AG04450 (cell line): ENCODE data around the gene CHMP2A. TPM values are rescaled to one million over a fixed set of nuclear protein-coding genes. Genes with fewer than 3 reads are reported as not detected.

Experiments
- CTCF ChIA-PET: fragments of 300-600, 350-600 bp; formaldehyde crosslinking; extraction: SDS; loops from one replicate; lab custom pipeline; 2022; ENCODE audit warnings: antibody characterized with exemption, inconsistent platforms; lab: Charles Lee
- POLR2A ChIA-PET: fragments of 350-600 bp; formaldehyde crosslinking; extraction: SDS; loops from one replicate; lab custom pipeline; 2021; ENCODE audit warnings: antibody characterized with exemption, inconsistent platforms; lab: Yijun Ruan, JAX
- DNase-seq: peaks from one replicate; pipeline ENCODE4 v3.0.0-alpha.2; 2011; ENCODE audit warnings: low read depth, low spot score
- H3K27ac ChIP-seq: one replicate; pipeline ENCODE4 v1.5.1; 2012; ENCODE audit warnings: low read depth, low read length, control low read depth
- H3K27me3 ChIP-seq: one replicate; pipeline ENCODE4 v1.6.0; 2012; ENCODE audit warnings: low read length; ENCODE audit not compliant: control insufficient read depth, insufficient read depth
- H3K4me3 ChIP-seq: 2 replicates; pipeline ENCODE4 v1.5.1; 2011; ENCODE audit warnings: mild to moderate bottlenecking, low read depth, low read length, control low read depth
- H3K9me3 ChIP-seq: 2 replicates; pipeline ENCODE4 v1.5.1; 2012; ENCODE audit warnings: low read length; ENCODE audit not compliant: control insufficient read depth, insufficient read depth
- polyA plus RNA-seq: library from polyadenylated mRNA; depleted of rRNA; stranded (reverse); fragments of >200 nt; gene quantifications from 2 replicates; pipeline ENCODE4 v1.2.3, GENCODE V29; 2011
- TF ChIP-seq, protein P1 (sequence below): IDR thresholded peaks from 2 replicates; pipeline ENCODE4 v1.5.1; 2011; ENCODE audit warnings: low read depth, low read length, control low read depth, inconsistent platforms

CHMP2A gene
- polyA plus RNA-seq, 1 experiment: 173 TPM

DNA sequence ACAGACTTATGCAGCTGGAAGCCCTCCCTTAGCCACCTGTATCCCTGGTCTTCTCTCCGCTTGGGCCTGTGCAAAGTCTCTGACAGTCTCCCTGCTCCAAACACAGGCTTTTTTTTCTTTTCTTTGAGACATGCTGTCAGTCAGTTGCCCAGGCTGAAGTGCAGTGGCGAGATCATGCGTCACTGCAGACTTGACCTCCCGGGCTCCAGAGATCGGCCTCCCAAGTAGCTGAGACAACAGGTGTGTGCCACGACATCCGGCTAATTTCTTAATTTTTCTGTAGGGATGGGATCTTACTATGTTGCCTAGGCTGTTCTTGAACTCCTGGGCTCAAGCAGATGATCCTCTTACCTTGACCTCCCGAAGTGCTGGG is 16.7 kb upstream of the CHMP2A start:
- no peak overlapping the region for H3K27ac ChIP-seq
- H3K4me3 ChIP-seq: no peak overlapping the region
- TF ChIP-seq, protein P1, sequence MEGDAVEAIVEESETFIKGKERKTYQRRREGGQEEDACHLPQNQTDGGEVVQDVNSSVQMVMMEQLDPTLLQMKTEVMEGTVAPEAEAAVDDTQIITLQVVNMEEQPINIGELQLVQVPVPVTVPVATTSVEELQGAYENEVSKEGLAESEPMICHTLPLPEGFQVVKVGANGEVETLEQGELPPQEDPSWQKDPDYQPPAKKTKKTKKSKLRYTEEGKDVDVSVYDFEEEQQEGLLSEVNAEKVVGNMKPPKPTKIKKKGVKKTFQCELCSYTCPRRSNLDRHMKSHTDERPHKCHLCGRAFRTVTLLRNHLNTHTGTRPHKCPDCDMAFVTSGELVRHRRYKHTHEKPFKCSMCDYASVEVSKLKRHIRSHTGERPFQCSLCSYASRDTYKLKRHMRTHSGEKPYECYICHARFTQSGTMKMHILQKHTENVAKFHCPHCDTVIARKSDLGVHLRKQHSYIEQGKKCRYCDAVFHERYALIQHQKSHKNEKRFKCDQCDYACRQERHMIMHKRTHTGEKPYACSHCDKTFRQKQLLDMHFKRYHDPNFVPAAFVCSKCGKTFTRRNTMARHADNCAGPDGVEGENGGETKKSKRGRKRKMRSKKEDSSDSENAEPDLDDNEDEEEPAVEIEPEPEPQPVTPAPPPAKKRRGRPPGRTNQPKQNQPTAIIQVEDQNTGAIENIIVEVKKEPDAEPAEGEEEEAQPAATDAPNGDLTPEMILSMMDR: no peak
- ChIA-PET POLR2A (interaction anchor here (0.6 to 2.4 kb wide), 4 partner anchors 9 to 970 kb away, joined by 3 to 12 read pairs (median 3); partner anchors contain the start of genes UBE2M and ZBTB45), CTCF (interaction anchor here (0.7 kb wide), 1 partner anchor 27 kb away, joined by 3 read pairs; no protein-coding TSS in a partner anchor)
- DNase-seq: no peak
- no peaks in the 10 kb centered on the region; the same call in 1 of the 2 replicates for H3K9me3 ChIP-seq
- no peaks in the 10 kb centered on the region for H3K27me3 ChIP-seq

DNA sequence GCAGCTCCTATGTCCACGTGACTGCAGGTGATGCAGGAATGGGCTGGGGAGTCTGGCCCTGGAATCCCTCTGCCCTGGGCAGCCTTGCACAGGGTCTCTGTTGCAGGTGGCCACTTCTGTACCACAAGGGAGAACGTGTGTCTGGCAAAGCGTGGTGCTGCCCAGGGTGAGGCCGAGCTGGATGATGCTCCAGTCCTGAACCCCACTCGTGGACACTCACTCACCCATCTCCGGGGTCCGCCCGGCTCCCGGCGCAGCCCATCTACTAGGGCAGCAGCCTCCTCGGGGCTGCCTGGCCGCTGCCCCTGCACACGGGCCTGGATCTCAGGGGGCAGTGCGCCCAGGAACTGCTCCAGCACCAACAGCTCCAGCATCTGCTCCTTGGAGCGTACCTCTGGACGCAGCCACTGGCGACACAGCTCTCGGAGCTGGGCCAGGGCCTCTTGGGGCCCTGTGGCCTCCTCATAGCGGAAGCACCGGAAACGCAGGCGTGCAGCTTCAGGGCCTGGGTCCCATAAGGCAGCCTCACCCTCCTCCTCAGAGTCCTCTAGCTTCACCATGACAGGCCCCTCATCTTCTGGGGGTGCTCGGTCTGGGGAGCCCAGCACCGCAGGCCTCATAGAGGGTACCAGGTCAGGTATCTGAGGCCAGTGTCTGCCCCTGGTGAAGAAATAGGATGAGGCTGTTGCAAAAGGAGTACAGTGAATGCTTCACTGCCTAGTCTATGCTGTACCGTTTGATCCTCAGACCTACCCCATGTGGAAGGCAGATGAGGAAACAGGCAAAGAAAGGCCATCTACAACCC is 16.1 kb upstream of the CHMP2A start:
- Histone ChIP-seq H3K27ac (no peak overlapping the region), H3K9me3 (no peaks in the 10 kb centered on the region; the same call in 1 of the 2 replicates), H3K4me3 (no peak overlapping the region), H3K27me3 (no peaks in the 10 kb centered on the region)
- ChIA-PET POLR2A (interaction anchor here (0.6 to 2.4 kb wide), 3 partner anchors 8 to 969 kb away, joined by 3 to 12 read pairs (median 3); partner anchors contain the start of gene UBE2M), CTCF (interaction anchor here (0.6 to 0.7 kb wide), 2 partner anchors 26 to 189 kb away, joined by 3 read pairs; no protein-coding TSS in a partner anchor)
- DNase-seq: no peak
- TF ChIP-seq, protein P1: no peak

DNA sequence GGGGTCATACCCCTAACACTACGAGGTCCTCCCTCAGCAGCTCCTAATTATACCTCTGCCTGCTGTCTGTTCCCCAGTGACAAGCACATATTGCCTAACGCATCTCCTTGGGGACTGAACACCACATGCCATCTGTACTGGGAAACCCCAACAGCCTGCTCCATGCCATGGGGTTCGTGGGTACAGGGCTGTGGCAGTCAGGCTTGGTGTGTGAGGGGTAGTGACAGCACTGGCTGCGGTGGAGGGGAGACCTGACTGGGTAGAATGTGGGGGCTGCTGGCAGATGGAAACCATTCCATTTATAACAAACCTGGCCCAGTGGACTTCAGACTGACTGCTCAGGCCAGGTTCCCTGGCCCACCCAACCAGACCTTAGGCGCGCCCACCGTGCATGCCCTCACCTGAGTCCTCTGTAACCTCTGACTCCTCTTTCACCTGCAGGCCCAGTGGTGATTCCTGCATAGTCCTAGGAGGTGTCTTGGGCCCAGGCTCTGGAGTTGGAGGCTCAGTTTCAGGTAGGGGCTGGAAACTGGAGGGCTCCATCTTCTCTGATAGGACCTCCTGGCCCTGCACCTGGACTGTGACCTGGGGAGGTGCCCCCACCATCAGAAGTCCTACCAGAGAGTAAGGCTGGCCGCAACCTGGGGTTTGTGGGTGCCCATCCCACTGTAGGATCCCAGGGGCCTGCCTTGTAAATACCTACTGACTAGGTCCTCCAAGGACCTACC is 15.2 kb upstream of the CHMP2A start:
- H3K27ac ChIP-seq: no peak overlapping the region
- POLR2A ChIA-PET: no interaction called here
- CTCF ChIA-PET: no interaction called here
- H3K27me3 ChIP-seq: no peaks in the 10 kb centered on the region
- H3K4me3 ChIP-seq: no peak overlapping the region
- TF ChIP-seq, protein P1: no peak
- no peaks in the 10 kb centered on the region for H3K9me3 ChIP-seq
- DNase-seq: no peak

DNA sequence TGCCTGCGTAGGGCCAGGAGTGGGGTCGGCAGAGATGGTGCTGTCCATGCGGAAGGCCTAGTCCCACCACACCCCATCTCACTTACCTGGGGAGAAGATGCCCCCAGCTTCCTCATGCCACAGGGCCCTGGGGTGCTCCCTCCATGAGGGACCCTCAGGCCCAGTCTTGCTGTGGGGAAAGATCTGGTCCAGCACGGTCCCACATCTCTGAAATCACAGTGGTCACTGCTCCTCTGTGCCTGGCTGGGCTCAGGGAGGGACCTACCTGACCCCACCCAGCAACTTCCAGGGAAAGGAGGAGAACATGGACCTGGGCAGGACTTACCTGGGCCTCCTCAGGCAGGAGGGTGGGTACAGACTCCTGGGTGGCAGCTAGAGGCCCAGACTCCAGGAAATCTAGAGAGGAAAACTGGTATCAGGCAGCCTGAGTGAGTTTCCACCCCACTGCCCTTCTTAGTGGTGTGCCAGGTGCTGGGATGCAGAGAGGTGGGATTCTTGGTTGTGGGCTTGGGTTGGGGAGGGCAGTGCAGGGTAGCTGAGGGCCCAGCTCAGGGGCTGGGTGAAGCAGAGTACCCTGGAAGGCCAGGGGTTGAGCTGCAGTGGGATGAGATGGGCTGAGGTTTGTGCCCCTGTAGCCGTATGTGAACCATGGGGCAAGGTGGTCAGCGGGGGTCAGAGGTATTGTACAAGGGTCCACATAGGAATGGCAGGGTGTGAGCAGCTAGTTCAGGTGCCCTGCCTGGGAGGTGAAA is 14.5 kb upstream of the CHMP2A start:
- H3K9me3 ChIP-seq: no peaks in the 10 kb centered on the region
- no peaks in the 10 kb centered on the region for H3K27me3 ChIP-seq
- H3K4me3 ChIP-seq: no peak overlapping the region
- ChIA-PET POLR2A (interaction anchor here (0.5 kb wide), 1 partner anchor 204 kb away, joined by 3 read pairs; no protein-coding TSS in a partner anchor), CTCF (no interaction called here)
- no peak for DNase-seq
- TF ChIP-seq, protein P1: no peak
- no peak overlapping the region for H3K27ac ChIP-seq
